Neural progenitor cell (in vitro differentiated cells): Measurements from ENCODE around the gene TRIM50.

Experiments
- EZH2 ChIP-seq: fragments of 200-600 bp; sonication (generic); IDR thresholded peaks from 2 replicates; pipeline ENCODE4 v1.6.1; 2017; ENCODE audit warnings: antibody characterized with exemption, mild to moderate bottlenecking, moderate library complexity
- TF ChIP-seq, protein P1 (sequence below): fragments of 200-600 bp; sonication (generic); IDR thresholded peaks from 2 replicates; pipeline ENCODE4 v1.5.1; 2017; ENCODE audit warnings: antibody characterized with exemption, mild to moderate bottlenecking

DNA sequence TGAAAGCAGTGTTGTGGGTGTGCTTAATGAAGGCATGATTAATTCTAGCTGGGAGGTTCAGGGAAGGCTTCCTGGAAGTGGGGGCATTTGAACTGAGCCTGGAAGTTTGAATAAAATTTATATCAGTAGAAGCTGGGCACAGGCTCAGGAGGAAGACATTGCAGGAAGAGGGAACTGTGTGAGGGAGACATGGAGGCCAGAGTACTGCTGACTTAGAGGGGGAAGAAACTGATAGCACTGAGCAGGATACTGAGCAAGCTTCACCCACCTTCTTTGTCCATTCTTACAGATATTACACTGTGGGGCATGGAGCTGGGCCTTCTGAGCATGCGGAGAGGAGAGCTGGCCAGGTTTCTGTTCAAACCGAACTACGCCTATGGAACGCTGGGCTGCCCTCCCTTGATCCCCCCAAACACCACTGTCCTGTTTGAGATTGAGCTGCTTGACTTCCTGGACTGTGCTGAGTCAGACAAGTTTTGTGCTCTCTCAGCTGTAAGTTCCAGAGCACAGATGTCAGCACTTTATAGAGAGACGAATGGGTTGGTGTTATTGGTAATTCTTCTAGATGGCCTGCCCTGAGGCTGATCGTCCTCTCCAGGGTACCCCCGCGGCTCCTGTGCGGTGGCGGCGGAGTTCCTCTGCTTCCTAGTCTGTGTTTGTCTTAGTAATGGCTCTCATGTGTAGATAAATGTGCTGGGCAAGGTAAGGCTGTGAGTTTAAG lies 2.1 kb upstream of the TRIM50 start:
- TF ChIP-seq, protein P1, sequence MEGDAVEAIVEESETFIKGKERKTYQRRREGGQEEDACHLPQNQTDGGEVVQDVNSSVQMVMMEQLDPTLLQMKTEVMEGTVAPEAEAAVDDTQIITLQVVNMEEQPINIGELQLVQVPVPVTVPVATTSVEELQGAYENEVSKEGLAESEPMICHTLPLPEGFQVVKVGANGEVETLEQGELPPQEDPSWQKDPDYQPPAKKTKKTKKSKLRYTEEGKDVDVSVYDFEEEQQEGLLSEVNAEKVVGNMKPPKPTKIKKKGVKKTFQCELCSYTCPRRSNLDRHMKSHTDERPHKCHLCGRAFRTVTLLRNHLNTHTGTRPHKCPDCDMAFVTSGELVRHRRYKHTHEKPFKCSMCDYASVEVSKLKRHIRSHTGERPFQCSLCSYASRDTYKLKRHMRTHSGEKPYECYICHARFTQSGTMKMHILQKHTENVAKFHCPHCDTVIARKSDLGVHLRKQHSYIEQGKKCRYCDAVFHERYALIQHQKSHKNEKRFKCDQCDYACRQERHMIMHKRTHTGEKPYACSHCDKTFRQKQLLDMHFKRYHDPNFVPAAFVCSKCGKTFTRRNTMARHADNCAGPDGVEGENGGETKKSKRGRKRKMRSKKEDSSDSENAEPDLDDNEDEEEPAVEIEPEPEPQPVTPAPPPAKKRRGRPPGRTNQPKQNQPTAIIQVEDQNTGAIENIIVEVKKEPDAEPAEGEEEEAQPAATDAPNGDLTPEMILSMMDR, result no peak
- TF ChIP-seq EZH2, result no peak
